B cell (primary cell): ENCODE results near the gene CNR2. TPM values are rescaled to one million over a fixed set of nuclear protein-coding genes. Genes with fewer than 3 reads are reported as not detected.
A peak's percentile ranks its signal among the peaks of the same experiment; 100 is the strongest.

Experiments used
- ATAC-seq: fragments of 200-7000 bp; cut with Tn5 transposase; one replicate; pipeline ENCODE4 v1.10.0; 2021; ENCODE audit warnings: low read depth, mild to moderate bottlenecking, moderate number of reproducible peaks, moderate library complexity
- CTCF ChIA-PET: fragments of 350-600 bp; sonication (Branson Sonifier 250); formaldehyde crosslinking; loops from one replicate; lab custom pipeline; 2021; ENCODE audit warnings: antibody characterized with exemption, inconsistent platforms; lab: Charles Lee
- POLR2A ChIA-PET: fragments of 350-600 bp; sonication (Branson Sonifier 250); formaldehyde crosslinking; loops from one replicate; lab custom pipeline; 2021; ENCODE audit warnings: antibody characterized with exemption; lab: Charles Lee
- DNase-seq: peaks from one replicate; pipeline ENCODE4 v3.0.0; 2013
- H2AFZ ChIP-seq: 2 replicates; pipeline ENCODE4 v1.6.1; 2012; ENCODE audit warnings: mild to moderate bottlenecking, low read depth, low read length; ENCODE audit not compliant: insufficient read depth, poor library complexity, severe bottlenecking
- H3K27ac ChIP-seq, 2 donors: 1 replicate in 1 of 2; 2 replicates in 1 of 2; pipeline ENCODE4 v1.5.1; 2012 to 2013; ENCODE audit warnings: low read length in 2 of 2, mild to moderate bottlenecking in 2 of 2, moderate library complexity in 1 of 2
- H3K27me3 ChIP-seq, 4 experiments: fragments of 200-600 bp in 1 of 4; sonication (generic) in 1 of 4; replicated peaks in 1 of 4; 1 replicate in 2 of 4; 2 replicates in 2 of 4; pipeline versions ENCODE4 v1.6.1 to v1.7.0; 2013 to 2016; ENCODE audit warnings: low read length in 3 of 4, mild to moderate bottlenecking in 2 of 4, mixed read lengths in 1 of 4, moderate library complexity in 1 of 4; ENCODE audit not compliant: insufficient read depth in 4 of 4, control insufficient read depth in 3 of 4; ENCODE audit errors: control extremely low read depth in 1 of 4
- H3K36me3 ChIP-seq, 2 experiments: replicated peaks in 1 of 2; 1 replicate in 1 of 2; 2 replicates in 1 of 2; pipeline versions ENCODE4 v1.6.1 to v1.7.1; 2013; ENCODE audit warnings: low read length in 1 of 2; ENCODE audit not compliant: insufficient read depth in 2 of 2, control insufficient read depth in 1 of 2; ENCODE audit errors: control extremely low read depth in 1 of 2, extremely low read depth in 1 of 2
- H3K4me1 ChIP-seq, 2 donors: fragments of 200-600 bp in 1 of 2; sonication (generic) in 1 of 2; 1 replicate in 1 of 2; 2 replicates in 1 of 2; pipeline versions ENCODE4 v1.5.1 to v1.6.1; 2013 to 2017; ENCODE audit warnings: low read length in 2 of 2; ENCODE audit not compliant: control insufficient read depth in 2 of 2, insufficient read depth in 2 of 2
- H3K4me2 ChIP-seq: replicated peaks from 2 replicates; pipeline ENCODE3; 2012; ENCODE audit warnings: mild to moderate bottlenecking, low read depth, low read length; ENCODE audit not compliant: poor library complexity, severe bottlenecking
- H3K4me3 ChIP-seq, 5 experiments: fragments of 200-600 bp in 1 of 5; sonication (generic) in 1 of 5; 1 replicate in 3 of 5; 2 replicates in 2 of 5; pipeline versions ENCODE4 v1.5.1 to v1.7.0; 2011 to 2016; ENCODE audit warnings: low read length in 4 of 5, mild to moderate bottlenecking in 4 of 5, low read depth in 2 of 5, control low read depth in 1 of 5, moderate library complexity in 1 of 5; ENCODE audit not compliant: insufficient read depth in 1 of 5; ENCODE audit errors: control extremely low read depth in 1 of 5, extremely low read depth in 1 of 5
- H3K79me2 ChIP-seq: fragments of 200-600 bp; sonication (generic); one replicate; pipeline ENCODE4 v1.6.0; 2016; ENCODE audit warnings: low read length; ENCODE audit not compliant: control insufficient read depth, insufficient read depth
- H3K9ac ChIP-seq: fragments of 200-600 bp; sonication (generic); 2 replicates; pipeline ENCODE4 v1.6.1; 2017; ENCODE audit warnings: mild to moderate bottlenecking, low read length, moderate library complexity
- H3K9me3 ChIP-seq, 3 donors: one replicate each; pipeline versions ENCODE4 v1.6.1 to v1.7.1; 2013; ENCODE audit warnings: low read length in 2 of 3; ENCODE audit not compliant: control insufficient read depth in 2 of 3, insufficient read depth in 1 of 3; ENCODE audit errors: control extremely low read depth in 1 of 3
- H4K20me1 ChIP-seq: 2 replicates; pipeline ENCODE4 v1.6.0; 2012; ENCODE audit warnings: mild to moderate bottlenecking, low read length; ENCODE audit not compliant: insufficient read depth, control insufficient read depth, poor library complexity, severe bottlenecking
- H3K27ac Mint-ChIP-seq: one replicate; pipeline ENCODE4 v1.8.0; 2021; ENCODE audit warnings: mixed read lengths
- H3K27me3 Mint-ChIP-seq: one replicate; pipeline ENCODE4 v1.8.0; 2021; ENCODE audit warnings: mixed read lengths
- H3K4me1 Mint-ChIP-seq: one replicate; pipeline ENCODE4 v1.8.0; 2021; ENCODE audit warnings: mixed read lengths
- H3K4me3 Mint-ChIP-seq: one replicate; pipeline ENCODE4 v1.8.0; 2021; ENCODE audit warnings: mixed read lengths
- H3K9me3 Mint-ChIP-seq: one replicate; pipeline ENCODE4 v1.8.0; 2022; ENCODE audit warnings: mixed read lengths; ENCODE audit not compliant: insufficient read depth
- CTCF ChIP-seq: fragments of 200-600 bp; IDR thresholded peaks from one replicate; pipeline ENCODE4 v1.8.0; 2022; ENCODE audit warnings: antibody characterized with exemption, mild to moderate bottlenecking
- EZH2 ChIP-seq: IDR thresholded peaks from 2 replicates; pipeline ENCODE4 v1.6.1; 2012; ENCODE audit warnings: borderline replicate concordance, low read depth, mild to moderate bottlenecking, moderate library complexity, low read length; ENCODE audit not compliant: insufficient read depth, poor library complexity, severe bottlenecking
- WGBS: methylation state at CpG from one replicate; pipeline ENCODE4 v1.1.5; 2013; ENCODE audit warnings: missing lambda C conversion rate; ENCODE audit not compliant: insufficient coverage; 5-methylcytosine and 5-hydroxymethylcytosine counted together
- intact Hi-C: fragments of 100-400 bp; cut with micrococcal nuclease; formaldehyde crosslinking; loops from one replicate; pipeline ENCODE4 v1.10.0; 2022
- polyA plus RNA-seq: library from polyadenylated mRNA; depleted of rRNA; stranded (reverse); fragments of >200 nt; gene quantifications from 2 replicates; pipeline ENCODE4 v1.2.3, GENCODE V29; 2012
- total RNA-seq, 2 donors: library from RNA; stranded (reverse); fragments of 120-200 nt in 1 of 2; gene quantifications; 1 replicate in 1 of 2; 2 replicates in 1 of 2; pipeline versions ENCODE4 v1.2.3 to v1.2.4, GENCODE V29; 2013 to 2022

The CNR2 gene
- total and polyA plus RNA-seq, 2 donors (not counting 1 experiment from before 2014, with no cell fraction given), result 45.6 to 63.4 TPM

- ChIA-PET CTCF (interaction anchor here (0.9 kb wide), 2 partner anchors 10 to 37 kb away, joined by 3 to 4 read pairs; no protein-coding TSS in a partner anchor), POLR2A (interaction anchor here (0.8 to 1.0 kb wide), 2 partner anchors 24 to 34 kb away, joined by 3 to 13 read pairs; partner anchors contain the start of gene CNR2)
- Histone ChIP-seq H3K4me2 (no peak overlapping the region), H2AFZ (no peak overlapping the region), H3K36me3 (peaks cover 9 to 69% of the 10 kb centered on the region in 2 experiments), H3K4me3 (no peak overlapping the region), H4K20me1 (peaks cover 44% of the 10 kb centered on the region), H3K4me1 (no peaks in the 10 kb centered on the region), H3K9me3 (peaks cover 6 to 27% (median 21%) of the 10 kb centered on the region in 3 donors), H3K79me2 (peaks cover 83% of the 10 kb centered on the region), H3K9ac (no peak overlapping the region), H3K27me3 (no peaks in the 10 kb centered on the region), H3K27ac (no peak overlapping the region)
- Mint-ChIP-seq H3K27me3 (no peaks in the 10 kb centered on the region), H3K27ac (peak overlapping the region; percentile 4), H3K9me3 (no peaks in the 10 kb centered on the region), H3K4me1 (peaks cover 10% of the 10 kb centered on the region), H3K4me3 (no peak overlapping the region)
- TF ChIP-seq EZH2 (no peak), CTCF (no peak)
- ATAC-seq (no peak), DNase-seq (no peak)
- intact Hi-C loops, result no loop called here
- WGBS, result 100% methylated on average over 1 of the region's 1 CpG
Observed at GRCh38 chr1:23879809-23880208, 33.4 kb downstream of the CNR2 start.

- ATAC-seq (no peak), DNase-seq (no peak)
- POLR2A ChIA-PET, result no interaction called here
- H3K27ac Mint-ChIP-seq, result peak overlapping the region; percentile 26
- Histone ChIP-seq H3K27ac (no peak overlapping the region), H3K36me3 (peaks cover 9 to 73% of the 10 kb centered on the region in 2 experiments), H3K79me2 (peaks cover 83% of the 10 kb centered on the region), H3K4me2 (no peak overlapping the region), H3K4me1 (no peaks in the 10 kb centered on the region), H3K9ac (no peak overlapping the region), H3K9me3 (peaks cover 6 to 27% (median 21%) of the 10 kb centered on the region in 3 donors), H3K27me3 (no peaks in the 10 kb centered on the region), H3K4me3 (no peak overlapping the region), H4K20me1 (peaks cover 53% of the 10 kb centered on the region), H2AFZ (no peak overlapping the region)
- WGBS, result no CpG with 5 or more reads among the region's 1 CpG
- no peaks in the 10 kb centered on the region for H3K27me3 Mint-ChIP-seq
- TF ChIP-seq CTCF, result no peak
- TF ChIP-seq EZH2, result no peak
- no peak overlapping the region for H3K4me3 Mint-ChIP-seq
- CTCF ChIA-PET, result interaction anchor here (0.9 kb wide), 1 partner anchor 72 kb away, joined by 4 read pairs; no protein-coding TSS in a partner anchor
- intact Hi-C loops, result loop anchor here (1.0 kb wide), 1 partner anchor 10 kb away; the partner anchor contains the start of gene FUCA1
- H3K4me1 Mint-ChIP-seq, result peaks cover 11% of the 10 kb centered on the region
- H3K9me3 Mint-ChIP-seq, result no peaks in the 10 kb centered on the region
Observed at GRCh38 chr1:23878668-23879067, 34.5 kb downstream of the CNR2 start.
